ENCODE data around the gene AFF1. TPM values are rescaled to one million over a fixed set of nuclear protein-coding genes. Genes with fewer than 3 reads are reported as not detected.
"Not testable (repeated sequence)": the region's sequence is repeated elsewhere in the genome, so short reads cannot be mapped to it uniquely, and the experiment has no call there.

Gene AFF1
- total RNA-seq, 4 donors from 2014 or later = 89.4 to 138 (median 103) TPM

DNA sequence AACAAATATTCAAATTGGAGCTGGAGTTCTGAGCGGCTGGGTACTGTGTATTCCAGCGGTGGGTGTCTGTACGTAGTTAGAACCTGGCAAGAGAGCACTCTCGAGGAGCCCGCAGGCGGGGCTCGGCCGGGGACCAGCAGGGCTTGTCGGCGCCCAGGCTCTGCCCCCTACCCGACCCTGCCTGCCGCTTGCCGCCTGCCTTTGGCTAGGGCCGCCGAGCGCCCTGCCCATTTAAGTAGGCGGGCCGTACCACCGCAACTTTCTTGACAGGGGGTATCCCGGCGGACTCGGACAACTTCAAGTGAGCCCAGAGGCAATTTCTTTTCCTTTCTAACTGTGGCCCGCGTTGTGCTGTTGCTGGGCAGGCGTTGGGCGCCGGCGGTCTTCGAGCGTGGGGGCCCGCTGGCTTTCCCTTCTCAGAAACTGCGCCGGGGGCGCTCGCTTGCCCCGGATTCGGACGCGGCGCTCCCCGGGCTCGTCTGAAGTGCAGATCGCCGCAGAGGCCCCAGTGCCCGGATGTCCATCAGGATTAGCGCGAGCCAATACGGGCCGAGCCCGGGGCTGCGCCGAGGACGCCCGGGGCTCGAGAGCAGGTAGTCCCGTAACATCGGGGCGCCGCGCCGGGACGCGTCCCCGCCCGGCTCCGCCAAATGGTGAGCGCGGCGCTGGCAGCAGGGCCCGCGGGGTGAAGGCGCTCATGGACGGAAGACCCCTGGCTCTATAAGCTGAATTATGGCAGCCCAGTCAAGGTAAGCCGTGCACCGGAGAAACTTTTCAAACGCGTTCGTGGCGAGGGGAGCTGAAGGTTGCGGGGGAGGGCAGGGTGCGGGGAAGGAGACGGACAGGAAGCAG, 72.1 kb downstream of the AFF1 start:
- ATAC-seq (ENCODE audit: low FRiP score) = peak; percentile 93
- no peak for TF ChIP-seq CTCF (IDR thresholded peaks at IDR 0.05)
- DNase-seq (ENCODE audit: low spot score) = peak; percentile 71

GRCh38 chr4:87007528-87008446, 73.0 kb downstream of the AFF1 start:
- no peak for TF ChIP-seq CTCF (IDR thresholded peaks at IDR 0.05)
- ATAC-seq (ENCODE audit: low FRiP score) = no peak
- DNase-seq (ENCODE audit: low spot score) = no peak

GRCh38 chr4:87009095-87009648, 74.4 kb downstream of the AFF1 start:
- no peak for TF ChIP-seq CTCF (IDR thresholded peaks at IDR 0.05)
- DNase-seq (ENCODE audit: low spot score) (no peak), ATAC-seq (ENCODE audit: low FRiP score) (no peak)

GRCh38 chr4:87010192-87010591, 75.4 kb downstream of the AFF1 start:
- DNase-seq (ENCODE audit: low spot score) = no peak
- TF ChIP-seq CTCF (IDR thresholded peaks at IDR 0.05) = no peak
- ATAC-seq (ENCODE audit: low FRiP score) = no peak

DNA sequence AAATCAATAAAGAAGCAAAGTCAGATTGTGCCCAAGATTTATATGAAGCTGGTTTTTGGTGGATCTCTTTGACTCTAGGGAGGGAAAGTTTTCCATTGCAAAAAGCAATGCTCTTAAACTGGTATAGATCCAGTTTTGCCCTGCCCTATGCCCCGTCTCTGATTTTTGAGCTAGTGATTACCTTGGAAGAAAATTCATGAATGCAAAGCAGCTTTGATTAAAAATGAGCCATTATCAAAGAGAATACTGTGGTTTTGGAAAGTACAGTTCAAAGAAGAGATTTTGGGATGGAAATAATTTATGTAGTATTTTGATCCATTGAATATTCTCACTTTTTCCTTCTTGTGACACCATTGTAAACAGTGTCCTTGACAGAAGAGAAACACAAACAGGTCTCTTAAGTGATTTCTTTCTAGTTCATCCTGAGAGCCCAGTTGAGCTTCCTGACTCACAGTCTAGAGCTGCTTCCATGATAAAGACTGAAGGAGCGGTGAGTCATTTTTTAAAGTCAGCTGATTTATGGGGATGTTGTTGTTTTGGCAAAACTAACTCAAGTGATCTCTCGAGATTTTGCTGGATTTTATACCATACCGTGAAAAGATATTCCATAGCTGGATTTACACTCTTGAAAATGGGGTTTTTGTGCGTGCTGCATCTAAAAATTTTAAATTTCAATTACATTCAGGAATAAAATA, 76.7 kb downstream of the AFF1 start:
- ATAC-seq (ENCODE audit: low FRiP score) = peak; percentile 39
- TF ChIP-seq CTCF (IDR thresholded peaks at IDR 0.05) = no peak
- no peak for DNase-seq (ENCODE audit: low spot score)

DNA sequence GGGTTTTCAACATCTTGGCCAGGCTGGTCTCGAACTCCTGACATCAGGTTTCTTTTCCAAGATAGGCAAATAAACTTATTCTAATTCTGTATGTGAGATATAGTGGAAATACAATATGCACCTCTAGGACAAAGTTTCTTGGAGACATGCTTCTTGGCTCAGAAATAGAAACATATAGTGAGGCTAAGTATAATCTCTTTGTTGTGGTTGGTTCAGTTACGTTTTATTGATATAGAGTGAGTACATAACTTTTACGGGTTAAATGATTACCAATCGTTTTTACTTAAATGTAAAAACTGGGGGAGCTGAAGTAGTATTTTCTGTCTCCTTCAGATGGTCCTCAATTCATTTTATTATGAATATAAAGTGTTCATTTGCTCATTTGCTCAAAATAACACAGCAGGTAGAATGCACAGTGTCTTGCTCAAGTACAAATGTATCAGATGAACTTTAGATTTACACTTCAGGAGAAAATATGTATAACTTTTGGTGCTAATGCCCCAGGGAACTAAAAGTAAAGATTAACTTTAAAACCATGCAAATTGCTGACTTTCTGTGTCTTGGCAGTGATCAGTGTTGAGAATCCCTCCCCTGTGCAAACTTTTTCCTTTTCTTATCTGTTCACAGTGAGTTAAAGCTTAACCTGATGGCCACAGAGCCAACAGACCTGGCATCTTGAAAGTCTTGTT, 77.6 kb downstream of the AFF1 start:
- DNase-seq (ENCODE audit: low spot score) = no peak
- ATAC-seq (ENCODE audit: low FRiP score) = no peak
- no peak for TF ChIP-seq CTCF (IDR thresholded peaks at IDR 0.05)

DNA sequence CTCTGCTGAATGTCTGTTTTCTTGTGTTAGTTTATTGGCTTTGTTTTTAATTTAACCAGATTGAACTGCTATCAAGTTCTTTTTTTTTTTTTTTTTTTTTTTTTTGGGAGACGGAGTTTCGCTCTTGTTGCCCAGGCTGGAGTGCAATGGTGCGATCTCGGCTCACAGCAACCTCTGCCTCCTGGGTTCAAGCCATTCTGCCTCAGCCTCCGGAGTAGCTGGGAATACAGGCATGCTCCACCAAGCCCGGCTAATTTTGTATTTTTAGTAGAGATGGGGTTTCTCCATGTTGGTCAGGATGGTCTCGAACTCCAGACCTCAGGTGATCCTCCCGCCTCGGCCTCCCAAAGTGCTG, 78.1 kb downstream of the AFF1 start:
- DNase-seq (ENCODE audit: low spot score); ATAC-seq (ENCODE audit: low FRiP score): not testable (repeated sequence)
